HG03045 (cell line): ENCODE data around the gene SIRPG.
"Not testable (repeated sequence)": the region's sequence is repeated elsewhere in the genome, so short reads cannot be mapped to it uniquely, and the experiment has no call there.

Source experiments
- ATAC-seq: cut with Tn5 transposase; IDR thresholded peaks from one replicate; pipeline ENCODE4 v1.9.1; 2021; ENCODE audit warnings: mild to moderate bottlenecking, moderate library complexity; ENCODE audit not compliant: unreplicated experiment

The SIRPG gene

DNA sequence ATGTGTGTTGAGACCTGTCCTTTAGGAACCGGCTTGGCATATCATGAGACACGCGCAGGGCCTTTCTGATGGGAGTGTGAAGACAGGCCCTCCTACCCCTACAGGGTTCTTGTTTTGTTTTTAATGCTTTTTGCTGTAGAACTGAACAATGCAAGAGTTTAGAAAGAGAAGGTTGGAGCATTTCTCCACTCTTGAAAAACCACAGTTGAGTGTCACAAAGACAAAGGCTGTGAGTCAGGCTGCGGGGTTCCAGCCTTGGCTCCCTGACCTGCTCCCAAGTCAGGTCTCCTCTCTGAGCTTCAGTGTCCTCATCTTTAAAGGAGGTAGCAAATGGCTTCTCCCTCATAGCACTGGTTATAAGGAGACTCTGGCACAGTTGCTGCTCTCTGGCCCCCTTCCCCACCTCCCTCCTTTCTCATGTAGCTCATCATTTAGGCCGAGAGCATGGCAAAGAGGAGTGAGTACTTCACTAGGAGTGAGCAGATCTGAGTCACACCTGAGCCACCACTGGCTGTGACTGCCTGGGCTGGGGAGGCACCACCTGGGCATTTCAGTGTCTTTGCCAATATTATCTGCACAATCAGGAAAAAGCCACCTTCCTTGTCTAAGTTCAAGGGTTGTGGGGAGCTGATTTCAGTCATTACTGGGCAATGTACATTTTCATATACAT, 48.8 kb downstream of the SIRPG start:
- not testable (repeated sequence) for ATAC-seq

DNA sequence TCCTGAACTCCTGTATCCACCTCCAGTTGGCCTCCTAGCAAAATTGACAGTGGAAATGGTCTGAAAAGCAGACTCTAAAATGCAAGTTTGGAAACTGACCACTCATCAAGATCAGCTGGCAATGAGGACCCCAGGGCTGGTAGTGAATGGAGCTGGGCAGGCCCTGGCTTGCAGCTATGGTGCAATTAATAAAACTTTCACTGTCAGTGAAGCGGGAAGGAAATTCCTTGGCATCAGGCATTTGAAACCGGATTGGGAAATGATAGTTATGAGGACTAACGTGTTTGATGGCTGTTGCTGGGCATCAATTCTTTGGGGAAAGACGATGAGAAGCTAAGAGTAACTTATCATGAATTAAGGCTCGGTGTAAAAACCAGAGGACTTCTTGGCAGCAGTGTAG, 56.8 kb downstream of the SIRPG start:
- ATAC-seq = no peak

DNA sequence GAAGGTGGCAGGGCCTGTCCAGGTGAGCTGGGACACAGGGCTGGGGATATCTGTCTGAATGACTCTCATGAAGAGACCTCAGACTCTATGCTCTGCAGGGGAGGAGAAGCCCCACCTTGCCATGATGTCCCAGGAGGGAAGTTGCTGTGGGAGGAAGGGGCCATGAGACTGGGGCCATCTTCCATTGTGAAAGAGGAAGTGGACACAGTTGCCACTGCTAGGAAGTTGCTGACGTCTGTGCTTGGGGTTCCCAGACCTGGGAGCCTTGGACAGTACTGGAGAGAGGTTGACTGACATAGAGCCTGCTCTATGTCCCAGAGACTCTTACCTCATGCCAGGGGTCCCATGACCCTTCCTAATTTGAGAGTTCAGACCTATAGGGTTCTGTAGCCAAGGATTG, 62.2 kb downstream of the SIRPG start:
- no peak for ATAC-seq

DNA sequence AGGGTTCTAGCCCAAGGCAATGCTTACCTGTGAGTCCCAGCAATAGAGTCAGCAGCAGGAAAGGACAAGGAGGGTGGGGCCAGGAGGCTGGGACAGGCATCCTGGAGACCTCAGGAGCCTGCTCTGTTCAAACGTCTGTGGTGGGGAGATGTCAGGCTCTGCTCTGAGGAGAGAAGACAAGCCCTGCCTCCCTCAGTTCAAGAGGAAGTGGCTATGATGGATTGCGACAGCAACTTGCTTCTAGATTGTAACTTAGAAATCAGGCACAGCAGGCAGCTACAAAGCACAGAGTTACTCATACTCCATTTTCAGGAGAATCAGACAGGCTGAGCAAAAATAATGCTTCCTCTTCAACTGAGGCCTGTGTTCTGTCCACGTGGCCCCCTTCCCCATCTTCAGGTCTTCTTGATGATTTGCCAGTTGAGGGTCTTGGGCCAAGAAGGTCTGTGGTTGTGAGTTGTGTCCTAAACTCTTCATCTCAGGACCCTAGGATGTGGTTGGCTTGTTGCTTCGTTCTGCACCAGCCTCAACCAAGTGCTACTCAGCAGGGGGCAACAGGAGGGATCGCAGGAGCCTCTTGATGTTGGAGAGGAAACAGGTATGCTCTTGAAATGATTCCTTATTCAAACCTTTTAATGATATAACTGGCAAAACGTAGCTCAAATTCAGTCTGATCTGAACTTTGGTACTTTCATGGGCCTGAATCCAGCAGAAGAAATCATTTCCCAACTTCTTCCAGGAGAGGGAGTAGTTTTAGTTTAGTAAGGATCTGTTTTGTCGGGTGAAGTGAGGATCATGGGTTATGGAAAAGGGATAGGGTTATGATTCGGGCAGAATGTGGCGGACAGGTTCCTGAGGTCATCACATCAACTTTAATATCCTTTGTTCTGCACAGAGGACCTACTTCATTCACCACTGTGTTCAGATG, 68.8 kb downstream of the SIRPG start:
- no peak for ATAC-seq

DNA sequence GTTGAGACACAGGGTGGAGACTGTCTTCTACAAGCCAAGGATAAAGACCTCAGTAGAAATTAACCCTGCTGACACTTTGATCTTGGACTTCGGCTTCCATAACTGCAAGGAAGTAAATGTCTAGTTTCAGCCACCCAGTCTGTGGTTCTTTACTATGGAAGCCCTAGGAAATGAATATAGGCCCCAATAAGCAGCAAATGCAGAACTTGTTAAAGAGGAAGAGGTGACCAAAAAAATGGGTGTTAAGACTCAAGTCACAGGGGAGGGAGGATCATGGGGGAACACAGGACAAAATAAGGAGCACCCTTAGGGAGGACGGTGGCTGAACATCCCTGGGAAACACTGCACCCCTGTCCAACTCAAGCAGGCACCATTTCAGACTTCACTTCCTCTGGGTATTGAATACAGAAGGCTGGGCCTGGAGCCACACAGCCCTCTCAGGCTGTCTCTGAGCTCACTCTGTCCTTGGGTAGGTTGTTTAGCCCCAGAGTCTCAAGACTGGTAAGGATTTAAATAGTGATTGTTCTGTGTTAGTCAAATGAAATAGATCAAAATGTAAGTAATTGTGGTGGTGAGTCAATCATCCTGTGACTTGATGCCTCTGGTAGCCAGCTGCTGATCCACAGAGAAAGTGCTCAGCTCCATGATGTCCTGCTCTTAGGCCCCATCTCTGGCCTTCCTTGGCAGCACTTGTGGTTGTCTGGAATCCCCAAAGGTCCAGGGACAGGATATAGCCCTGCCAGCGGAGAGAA, 69.6 kb downstream of the SIRPG start:
- ATAC-seq = no peak

DNA sequence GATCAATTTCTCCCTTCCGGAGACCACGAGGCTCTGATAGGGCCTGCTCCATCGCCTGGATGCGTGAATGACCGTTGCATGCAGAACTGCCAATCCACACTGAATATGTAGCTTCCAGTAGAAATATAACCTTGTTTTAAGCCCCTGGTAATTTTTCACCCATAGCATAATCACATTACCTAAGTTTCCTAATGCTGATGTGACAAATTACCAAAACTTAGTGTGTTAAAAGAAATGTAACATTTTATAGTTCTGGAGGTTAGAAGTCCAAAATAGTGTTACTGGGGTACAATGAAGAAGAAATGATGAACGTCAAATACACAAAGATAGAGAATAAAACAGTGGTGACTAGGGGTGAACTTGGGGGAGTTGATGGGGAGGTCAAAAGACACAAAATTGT, 78.1 kb downstream of the SIRPG start:
- ATAC-seq = no peak
